Smooth muscle cell of bladder (primary cell): Measurements from ENCODE around the gene PPP1R3F. TPM values are rescaled to one million over a fixed set of nuclear protein-coding genes. Genes with fewer than 3 reads are reported as not detected.

Experiments
- total RNA-seq: library from RNA; depleted of rRNA; stranded (reverse); fragments of >200 nt; gene quantifications from 2 replicates; pipeline ENCODE4 v1.2.3, GENCODE V29; 2014

The PPP1R3F gene, protein sequence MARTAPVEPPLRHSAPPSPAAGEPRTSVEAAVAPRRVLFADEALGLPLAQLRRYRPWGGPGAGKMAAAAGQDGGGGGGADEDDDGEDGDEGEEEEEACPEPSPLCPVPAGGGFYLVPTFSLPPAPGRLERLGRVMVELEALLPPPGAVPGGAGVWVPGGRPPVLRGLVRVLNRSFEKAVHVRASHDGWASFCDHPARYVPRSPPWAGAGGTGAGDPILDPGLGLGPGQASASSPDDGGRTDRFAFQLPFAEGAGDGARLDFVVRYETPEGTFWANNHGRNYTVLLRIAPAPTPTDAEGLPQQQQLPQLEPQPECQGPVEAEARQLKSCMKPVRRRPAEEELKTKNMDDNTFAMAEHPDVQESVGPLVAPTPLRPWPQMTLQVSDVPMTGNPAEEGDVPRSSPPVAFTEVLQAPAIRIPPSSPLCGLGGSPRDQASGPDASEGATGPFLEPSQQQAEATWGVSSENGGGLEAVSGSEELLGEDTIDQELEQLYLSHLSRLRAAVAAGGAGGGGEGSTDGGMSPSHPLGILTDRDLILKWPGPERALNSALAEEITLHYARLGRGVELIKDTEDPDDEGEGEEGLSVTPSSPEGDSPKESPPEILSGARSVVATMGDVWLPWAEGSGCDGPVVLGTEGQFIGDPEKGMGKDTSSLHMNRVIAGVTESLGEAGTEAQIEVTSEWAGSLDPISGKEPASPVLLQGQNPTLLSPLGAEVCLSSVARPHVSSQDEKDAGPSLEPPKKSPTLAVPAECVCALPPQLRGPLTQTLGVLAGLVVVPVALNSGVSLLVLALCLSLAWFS
- total RNA-seq: 5.0 and 14.3 TPM in 2 replicates

GRCh38 chrX:49269767-49270248 is at the start of gene PPP1R3F:
TSS of gene PPP1R3F (plus strand) at chrX:49269793. CDS start at chrX:49269870, 77 bp downstream.

DNA sequence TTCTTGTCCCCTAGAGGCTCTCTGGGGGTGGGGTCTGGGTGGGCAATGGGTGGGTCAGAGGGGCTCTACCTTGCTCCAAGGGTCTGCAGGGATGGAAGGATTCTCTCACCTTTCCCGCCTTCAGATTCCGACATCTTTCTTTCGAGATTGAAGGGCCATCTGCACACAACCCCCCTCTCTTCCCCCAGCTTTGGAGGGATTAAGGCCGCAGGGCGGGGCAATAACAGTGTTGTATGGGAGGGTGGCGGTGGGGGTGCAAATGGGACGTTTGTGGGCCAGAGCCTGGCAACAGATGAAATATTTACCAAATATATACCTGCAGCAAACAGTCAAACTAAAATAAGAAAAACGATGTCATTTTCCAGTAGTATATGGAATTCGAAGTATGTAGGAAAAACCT is 36.4 kb upstream of the PPP1R3F start, which contains the start of gene CACNA1F:
CACNA1F (minus strand) TSS at position 165 of the 400 bp plus-strand sequence; CDS start at position 134, 31 bp downstream.

DNA sequence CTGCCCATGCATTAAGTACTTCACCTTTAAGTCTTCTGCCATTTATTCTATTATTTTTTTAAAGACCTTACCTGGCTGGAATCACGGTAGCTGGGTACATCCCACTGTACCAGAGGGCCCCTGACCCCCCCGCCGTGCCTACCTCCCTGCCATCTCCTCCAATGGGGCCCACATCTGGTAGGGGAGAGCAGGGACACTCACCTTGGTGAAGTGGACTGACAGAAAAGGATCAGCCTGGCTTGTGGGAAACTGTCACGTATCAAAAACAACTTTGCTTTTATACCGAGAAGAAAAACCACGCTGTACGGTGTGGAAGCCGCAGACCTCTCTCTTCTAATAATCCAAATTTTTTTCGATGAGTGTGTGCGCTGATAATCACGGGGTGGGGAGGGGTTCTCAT is 5.1 kb upstream of the PPP1R3F start, which contains the start of gene FOXP3:
FOXP3 (minus strand) TSS at position 251 of the 400 bp plus-strand sequence. CDS start 6,205 bp downstream, outside the sequence.

GRCh38 chrX:49303346-49303745 is 33.8 kb downstream of the PPP1R3F start, which contains the start of gene GAGE10:
TSS of gene GAGE10 (plus strand) at chrX:49303646. CDS start at chrX:49304860, 1,214 bp downstream.

DNA sequence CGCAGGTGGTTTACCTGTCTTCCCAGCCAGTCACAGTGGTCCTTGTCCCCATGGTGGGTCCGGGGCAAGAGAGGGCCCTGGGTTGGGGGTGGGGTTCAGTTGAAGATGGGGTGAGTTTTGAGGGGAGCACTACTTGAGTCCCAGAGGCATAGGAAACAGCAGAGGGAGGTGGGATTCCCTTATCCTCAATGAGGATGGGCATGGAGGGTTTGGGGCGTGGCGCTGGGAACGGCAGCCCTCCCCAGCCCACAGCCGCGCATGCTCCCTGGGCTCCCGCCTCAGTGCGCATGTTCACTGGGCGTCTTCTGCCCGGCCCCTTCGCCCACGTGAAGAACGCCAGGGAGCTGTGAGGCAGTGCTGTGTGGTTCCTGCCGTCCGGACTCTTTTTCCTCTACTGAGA is 52.1 kb downstream of the PPP1R3F start, which contains the start of gene GAGE12J:
GAGE12J (plus strand) TSS at position 301 of the 400 bp plus-strand sequence. CDS start 1,157 bp downstream, outside the sequence.

DNA sequence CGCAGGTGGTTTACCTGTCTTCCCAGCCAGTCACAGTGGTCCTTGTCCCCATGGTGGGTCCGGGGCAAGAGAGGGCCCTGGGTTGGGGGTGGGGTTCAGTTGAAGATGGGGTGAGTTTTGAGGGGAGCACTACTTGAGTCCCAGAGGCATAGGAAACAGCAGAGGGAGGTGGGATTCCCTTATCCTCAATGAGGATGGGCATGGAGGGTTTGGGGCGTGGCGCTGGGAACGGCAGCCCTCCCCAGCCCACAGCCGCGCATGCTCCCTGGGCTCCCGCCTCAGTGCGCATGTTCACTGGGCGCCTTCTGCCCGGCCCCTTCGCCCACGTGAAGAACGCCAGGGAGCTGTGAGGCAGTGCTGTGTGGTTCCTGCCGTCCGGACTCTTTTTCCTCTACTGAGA is 61.7 kb downstream of the PPP1R3F start, which contains the start of gene GAGE13:
GAGE13 (plus strand) TSS at position 301 of the 400 bp plus-strand sequence. CDS start 1,156 bp downstream, outside the sequence.

Other genes with a start within 250 kb of the PPP1R3F start
- 23.3 and 24.2 TPM in 2 replicates for gene TFE3, start 226.4 kb upstream of the PPP1R3F start, total RNA-seq
- gene CCDC120, start 210.8 kb upstream of the PPP1R3F start, total RNA-seq: 0.09 and 0.28 TPM in 2 replicates
- 4.4 and 6.4 TPM in 2 replicates for gene PRAF2, start 195.8 kb upstream of the PPP1R3F start, total RNA-seq
- 36.3 and 43.1 TPM in 2 replicates for gene WDR45, start 189.9 kb upstream of the PPP1R3F start, total RNA-seq
- 17.8 and 20.6 TPM in 2 replicates for gene GPKOW, start 146.1 kb upstream of the PPP1R3F start, total RNA-seq
- 0.85 and 1.4 TPM in 2 replicates for gene MAGIX, start 107.0 kb upstream of the PPP1R3F start, total RNA-seq
- gene PLP2, start 97.9 kb upstream of the PPP1R3F start, total RNA-seq: 9.1 and 12.1 TPM in 2 replicates
- gene PRICKLE3, start 83.4 kb upstream of the PPP1R3F start, total RNA-seq: 4.1 and 6.7 TPM in 2 replicates
- 0.14 and 0.18 TPM in 2 replicates for gene SYP, start 69.6 kb upstream of the PPP1R3F start, total RNA-seq
- gene CACNA1F, start 36.5 kb upstream of the PPP1R3F start, total RNA-seq: not detected in 2 replicates
- 6.5 and 7.0 TPM in 2 replicates for gene CCDC22, start 34.3 kb upstream of the PPP1R3F start, total RNA-seq
- not detected in 2 replicates for gene FOXP3, start 5.1 kb upstream of the PPP1R3F start, total RNA-seq
- gene GAGE10, start 33.9 kb downstream of the PPP1R3F start, total RNA-seq: not detected in 2 replicates
- gene GAGE12J, start 52.2 kb downstream of the PPP1R3F start, total RNA-seq: not detected in 2 replicates
- gene GAGE13, start 61.8 kb downstream of the PPP1R3F start, total RNA-seq: not detected in 2 replicates